Measurements from ENCODE around the gene CLCN3.

The CLCN3 gene

GRCh38 chr4:169649545-169650226, 29.3 kb downstream of the CLCN3 start:
- DNase-seq (ENCODE audit: extremely low spot score): no peak
- ChIA-PET POLR2A (no interaction called here), CTCF (interaction anchor here (1.0 to 2.6 kb wide), 4 partner anchors 10 to 30 kb away, joined by 4 to 10 read pairs (median 6); partner anchors contain the start of gene CLCN3)
- TF ChIP-seq, protein P1, sequence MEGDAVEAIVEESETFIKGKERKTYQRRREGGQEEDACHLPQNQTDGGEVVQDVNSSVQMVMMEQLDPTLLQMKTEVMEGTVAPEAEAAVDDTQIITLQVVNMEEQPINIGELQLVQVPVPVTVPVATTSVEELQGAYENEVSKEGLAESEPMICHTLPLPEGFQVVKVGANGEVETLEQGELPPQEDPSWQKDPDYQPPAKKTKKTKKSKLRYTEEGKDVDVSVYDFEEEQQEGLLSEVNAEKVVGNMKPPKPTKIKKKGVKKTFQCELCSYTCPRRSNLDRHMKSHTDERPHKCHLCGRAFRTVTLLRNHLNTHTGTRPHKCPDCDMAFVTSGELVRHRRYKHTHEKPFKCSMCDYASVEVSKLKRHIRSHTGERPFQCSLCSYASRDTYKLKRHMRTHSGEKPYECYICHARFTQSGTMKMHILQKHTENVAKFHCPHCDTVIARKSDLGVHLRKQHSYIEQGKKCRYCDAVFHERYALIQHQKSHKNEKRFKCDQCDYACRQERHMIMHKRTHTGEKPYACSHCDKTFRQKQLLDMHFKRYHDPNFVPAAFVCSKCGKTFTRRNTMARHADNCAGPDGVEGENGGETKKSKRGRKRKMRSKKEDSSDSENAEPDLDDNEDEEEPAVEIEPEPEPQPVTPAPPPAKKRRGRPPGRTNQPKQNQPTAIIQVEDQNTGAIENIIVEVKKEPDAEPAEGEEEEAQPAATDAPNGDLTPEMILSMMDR (IDR thresholded peaks at IDR 0.05; ENCODE audit: control extremely low read depth, extremely low read depth, low read depth, missing control alignments): no peak

GRCh38 chr4:169650227-169650936, 30.0 kb downstream of the CLCN3 start:
- no peak for DNase-seq (ENCODE audit: extremely low spot score)
- ChIA-PET POLR2A (no interaction called here), CTCF (interaction anchor here (1.0 to 2.6 kb wide), 4 partner anchors 10 to 31 kb away, joined by 4 to 10 read pairs (median 6); partner anchors contain the start of gene CLCN3)
- TF ChIP-seq, protein P1 (IDR thresholded peaks at IDR 0.05; ENCODE audit: control extremely low read depth, extremely low read depth, low read depth, missing control alignments): no peak

- POLR2A ChIA-PET: no interaction called here
- CTCF ChIA-PET: interaction anchor here (0.7 to 1.5 kb wide), 7 partner anchors 10 to 34 kb away, joined by 3 to 5 read pairs (median 3); partner anchors contain the start of gene CLCN3
Observed at GRCh38 chr4:169652535-169652934, 32.2 kb downstream of the CLCN3 start.

GRCh38 chr4:169655401-169655800, 35.0 kb downstream of the CLCN3 start:
- DNase-seq (ENCODE audit: extremely low spot score): no peak
- ChIA-PET CTCF (interaction anchor here (1.0 to 3.4 kb wide), 2 partner anchors 9 to 11 kb away, joined by 3 to 11 read pairs; no protein-coding TSS in a partner anchor), POLR2A (interaction anchor here (0.7 kb wide), 1 partner anchor 1068 kb away, joined by 3 read pairs; no protein-coding TSS in a partner anchor)
- TF ChIP-seq, protein P1 (IDR thresholded peaks at IDR 0.05; ENCODE audit: control extremely low read depth, extremely low read depth, low read depth, missing control alignments): no peak

More at GRCh38 chr4:169652535-169652934, 32.2 kb downstream of the CLCN3 start:
- no peak for DNase-seq (ENCODE audit: extremely low spot score)
- TF ChIP-seq, protein P1 (IDR thresholded peaks at IDR 0.05; ENCODE audit: control extremely low read depth, extremely low read depth, low read depth, missing control alignments): no peak

DNA sequence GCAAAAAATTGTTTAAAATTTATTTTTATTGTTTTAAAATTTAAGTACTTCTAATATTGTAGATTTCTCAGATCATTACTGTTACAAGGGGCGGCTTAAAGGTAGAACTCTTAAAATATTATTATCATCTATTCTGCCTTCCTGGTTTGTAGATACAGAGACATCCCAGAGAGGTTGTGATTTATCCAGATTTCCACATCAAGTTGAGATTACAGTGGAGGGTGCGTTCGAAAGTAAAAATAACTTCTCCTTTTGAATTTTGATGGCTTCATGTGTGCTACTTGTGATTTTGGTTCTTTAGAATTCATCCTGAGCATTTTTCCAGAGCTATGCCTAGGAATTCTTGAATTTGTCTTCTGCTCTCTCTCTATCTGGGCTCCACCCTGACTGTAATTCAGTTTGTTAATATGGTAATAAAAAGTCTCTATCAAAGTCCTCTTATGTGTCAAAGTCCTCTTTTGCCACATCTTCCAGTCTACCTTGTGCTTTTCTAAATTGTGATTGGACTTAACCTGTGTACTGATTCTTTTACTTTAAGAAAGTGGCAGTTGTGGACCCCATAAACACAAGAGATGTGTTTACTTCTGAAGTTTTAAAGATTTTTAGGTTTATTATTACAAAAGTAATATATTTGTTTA, 37.2 kb downstream of the CLCN3 start:
- POLR2A ChIA-PET: no interaction called here
- CTCF ChIA-PET: interaction anchor here (1.2 to 3.4 kb wide), 2 partner anchors 14 to 16 kb away, joined by 3 to 11 read pairs; no protein-coding TSS in a partner anchor
- DNase-seq (ENCODE audit: extremely low spot score): no peak
- TF ChIP-seq, protein P1 (IDR thresholded peaks at IDR 0.05; ENCODE audit: control extremely low read depth, extremely low read depth, low read depth, missing control alignments): no peak

GRCh38 chr4:169658196-169658595, 37.8 kb downstream of the CLCN3 start:
- ChIA-PET CTCF (interaction anchor here (1.4 to 3.3 kb wide), 3 partner anchors 16 to 45 kb away, joined by 3 to 16 read pairs (median 12); partner anchors contain the start of gene NEK1), POLR2A (no interaction called here)
- no peak for DNase-seq (ENCODE audit: extremely low spot score)
- TF ChIP-seq, protein P1 (IDR thresholded peaks at IDR 0.05; ENCODE audit: control extremely low read depth, extremely low read depth, low read depth, missing control alignments): no peak
